Measurements from ENCODE around the gene FBRSL1.
"Not testable (repeated sequence)": the region's sequence is repeated elsewhere in the genome, so short reads cannot be mapped to it uniquely, and the experiment has no call there.

FBRSL1 gene

DNA sequence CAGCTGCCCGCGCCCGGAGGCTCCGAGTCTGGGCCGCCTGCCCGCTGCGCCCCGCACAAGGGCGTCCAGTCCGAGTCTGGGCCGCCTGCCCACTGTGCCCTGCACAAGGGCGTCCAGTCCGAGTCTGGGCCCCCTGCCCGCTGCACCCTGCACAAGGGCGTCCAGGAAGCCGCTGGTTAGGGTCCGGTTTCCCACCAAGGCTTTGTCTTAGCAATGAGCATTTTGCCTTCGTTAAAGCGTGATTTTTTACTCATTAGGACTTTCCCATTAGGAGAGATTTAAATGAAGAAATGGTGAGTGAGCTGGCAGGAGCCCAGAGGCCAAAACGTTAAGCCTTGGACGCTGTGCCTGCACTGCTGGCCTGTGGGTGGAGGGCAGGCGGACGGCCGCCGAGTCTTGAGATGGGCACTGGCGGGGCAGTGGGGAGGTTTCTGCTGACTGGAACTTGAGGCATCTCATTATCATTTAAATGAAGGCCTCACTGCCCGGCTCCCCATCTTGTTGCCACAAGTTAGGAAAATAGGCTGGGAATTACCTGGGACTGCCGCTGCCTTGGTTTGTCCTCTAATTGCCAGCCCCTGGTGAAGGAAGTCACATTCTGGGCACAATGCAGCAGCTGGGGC lies 36.0 kb downstream of the FBRSL1 start:
- DNase-seq (ENCODE audit: low read depth), result no peak

DNA sequence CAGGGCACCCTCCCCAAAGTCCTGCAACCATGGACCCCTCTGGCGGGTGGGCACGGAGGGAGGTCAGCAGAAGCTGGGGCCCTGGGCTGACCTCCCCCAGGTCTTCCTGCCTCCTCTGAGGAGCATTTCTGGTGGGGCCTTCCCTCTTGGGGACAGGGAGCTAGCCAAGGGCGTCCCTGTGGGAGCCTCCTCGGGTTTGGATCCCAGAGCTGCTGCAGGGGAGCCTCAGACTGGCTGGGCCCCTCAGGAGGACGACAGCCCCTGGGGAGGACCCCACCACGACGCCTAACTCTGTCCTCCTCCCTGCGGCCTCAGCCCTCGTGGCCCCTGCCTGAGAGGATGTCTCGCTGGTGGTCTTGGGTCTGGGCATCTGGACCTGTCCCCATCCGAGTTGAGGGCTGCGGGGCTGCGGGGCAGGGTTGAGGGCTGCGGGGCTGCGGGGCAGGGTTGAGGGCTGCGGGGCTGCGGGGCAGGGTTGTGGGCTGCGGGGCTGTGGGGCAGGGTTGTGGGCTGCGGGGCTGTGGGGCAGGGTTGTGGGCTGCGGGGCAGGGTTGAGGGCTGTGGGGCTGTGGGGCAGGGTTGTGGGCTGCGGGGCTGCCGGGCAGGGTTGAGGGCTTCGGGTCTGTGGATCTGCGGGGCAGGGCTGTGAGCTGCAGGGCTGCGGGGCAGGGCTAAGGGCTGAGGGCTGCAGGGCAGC lies 37.4 kb downstream of the FBRSL1 start:
- no peak for DNase-seq (ENCODE audit: low read depth)

DNA sequence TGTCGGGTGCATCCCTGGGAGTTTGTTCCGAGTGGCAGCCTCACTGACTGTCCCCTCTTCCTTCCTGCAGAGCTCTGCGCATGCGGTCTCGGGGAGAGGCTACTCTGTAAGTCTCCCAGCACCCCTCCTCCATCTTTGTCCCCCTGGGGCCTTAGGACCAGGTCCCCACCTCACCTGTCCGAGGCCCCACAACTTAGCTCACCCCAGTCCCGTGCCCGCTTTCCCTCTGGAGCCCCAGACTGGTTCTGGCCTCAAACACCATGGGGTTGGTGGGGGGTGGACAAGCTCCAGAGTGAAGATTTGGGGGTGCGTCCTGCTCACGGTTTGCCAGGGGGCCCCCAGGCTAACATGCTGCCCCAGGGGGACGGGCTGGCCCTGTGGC lies 37.9 kb downstream of the FBRSL1 start:
- no peak for DNase-seq (ENCODE audit: low read depth)

DNA sequence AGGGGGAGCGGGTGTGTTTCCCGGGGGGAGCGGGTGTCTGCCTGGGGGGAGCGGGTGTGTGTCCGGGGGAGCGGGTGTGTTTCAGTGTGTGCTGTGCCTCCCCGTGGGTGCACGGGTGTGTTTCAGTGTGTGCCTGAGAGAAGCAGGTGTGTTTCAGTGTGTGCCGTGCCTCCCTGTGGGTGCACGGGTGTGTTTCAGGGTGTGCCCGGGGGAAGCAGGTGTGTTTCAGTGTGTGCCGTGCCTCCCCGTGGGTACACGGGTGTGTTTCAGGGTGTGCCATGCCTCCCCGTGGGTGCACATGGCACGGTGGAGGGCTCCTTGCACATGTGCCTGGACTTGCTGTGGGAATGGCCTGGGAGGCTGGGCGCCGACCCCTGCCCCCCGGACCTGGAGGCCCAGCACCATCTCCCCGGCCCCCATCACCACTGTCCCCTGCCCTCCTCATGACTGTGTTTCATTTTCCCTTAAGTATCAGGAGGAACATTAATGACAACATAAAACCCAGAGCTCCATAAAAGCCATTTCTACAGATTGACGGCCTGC lies 38.7 kb downstream of the FBRSL1 start:
- no peak for DNase-seq (ENCODE audit: low read depth)

DNA sequence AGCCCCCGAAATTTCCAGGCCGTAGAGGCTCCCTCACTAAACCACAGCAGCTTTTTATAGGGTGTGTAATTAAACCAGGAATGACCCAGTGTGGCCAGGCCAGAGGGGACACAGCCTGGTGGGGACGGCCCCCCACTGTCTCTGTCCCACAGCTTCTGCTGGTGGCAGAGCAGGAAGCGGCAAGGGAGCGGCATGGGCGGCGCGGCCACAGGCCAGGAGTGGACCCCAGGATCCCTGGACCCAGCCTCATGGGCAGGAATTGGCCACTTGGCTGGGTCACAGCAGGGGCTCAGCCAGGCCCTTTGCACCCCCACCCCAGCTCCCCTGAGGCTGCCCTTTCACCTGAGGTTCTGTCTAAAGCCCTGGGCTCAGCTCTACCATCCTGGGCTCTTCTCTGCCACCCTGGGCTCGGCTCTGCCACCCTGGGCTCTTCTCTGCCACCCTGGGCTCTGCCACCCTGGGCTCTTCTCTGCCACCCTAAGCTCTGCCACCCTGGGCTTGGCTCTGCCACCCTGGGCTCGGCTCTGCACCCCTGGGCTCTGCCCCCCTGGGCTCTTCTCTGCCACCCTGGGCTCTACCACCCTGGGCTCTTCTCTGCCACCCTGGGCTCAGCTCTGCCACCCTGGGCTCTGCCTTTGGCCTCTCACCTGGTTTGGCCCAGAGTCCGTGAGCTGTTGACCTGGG lies 39.3 kb downstream of the FBRSL1 start:
- DNase-seq (ENCODE audit: low read depth), result no peak

DNA sequence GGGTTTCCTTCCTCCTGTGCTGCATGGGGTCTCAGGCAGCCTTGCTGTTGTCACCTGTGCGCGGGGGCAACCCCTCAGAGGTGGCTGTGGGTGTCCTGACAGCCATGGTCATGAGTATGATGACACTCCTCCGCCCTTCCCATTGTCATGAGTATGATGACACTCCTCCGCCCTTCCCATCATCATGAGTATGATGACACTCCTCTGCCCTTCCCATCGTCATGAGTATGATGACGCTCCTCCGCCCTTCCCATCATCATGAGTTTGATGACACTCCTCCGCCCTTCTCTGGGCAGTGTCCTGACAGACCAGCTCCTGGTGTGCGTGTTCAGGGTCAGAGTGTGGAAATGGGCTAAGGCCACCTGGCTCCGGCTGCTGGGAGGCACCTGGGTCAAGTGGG lies 40.0 kb downstream of the FBRSL1 start:
- DNase-seq (ENCODE audit: low read depth), result no peak

DNA sequence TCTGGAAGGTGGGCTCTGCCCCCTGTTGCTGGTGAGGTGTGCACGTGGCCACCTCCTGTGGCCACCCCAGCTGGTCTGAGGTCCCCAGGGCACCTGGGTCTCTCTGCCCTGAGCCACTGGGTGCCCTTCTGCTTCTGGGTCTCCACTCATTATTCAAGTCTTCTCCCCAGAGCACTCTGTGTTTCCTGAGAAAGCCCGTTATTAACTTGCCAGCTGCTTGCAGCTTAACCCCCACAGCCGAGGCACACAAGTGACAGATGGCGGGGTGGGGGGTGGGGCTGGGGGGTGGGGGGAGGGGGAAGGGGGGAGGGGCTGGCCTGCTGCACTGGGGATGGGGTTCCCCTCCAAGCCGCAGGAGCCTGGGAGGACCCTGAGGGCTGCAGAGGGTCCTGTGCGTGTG lies 40.5 kb downstream of the FBRSL1 start:
- no peak for DNase-seq (ENCODE audit: low read depth)

DNA sequence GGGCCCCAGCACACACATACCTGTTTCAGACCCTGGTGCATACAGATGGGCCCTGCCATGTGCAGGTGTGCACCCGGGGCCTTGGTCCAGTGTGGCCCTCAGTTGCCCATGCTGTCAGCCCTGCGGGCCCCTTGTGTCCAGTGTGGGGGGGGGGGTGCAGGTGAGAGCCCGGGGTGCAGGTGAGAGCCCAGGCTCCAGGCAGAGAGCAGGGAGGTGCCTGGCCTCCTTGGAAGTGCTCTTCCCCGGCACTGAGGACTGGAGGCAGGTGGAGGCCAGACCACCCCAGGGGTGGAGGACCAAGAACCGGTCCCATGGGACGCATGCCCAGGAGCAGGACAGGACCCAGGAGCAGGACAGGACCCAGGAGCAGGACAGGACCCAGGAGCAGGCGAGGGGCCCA lies 40.9 kb downstream of the FBRSL1 start:
- no peak for DNase-seq (ENCODE audit: low read depth)

DNA sequence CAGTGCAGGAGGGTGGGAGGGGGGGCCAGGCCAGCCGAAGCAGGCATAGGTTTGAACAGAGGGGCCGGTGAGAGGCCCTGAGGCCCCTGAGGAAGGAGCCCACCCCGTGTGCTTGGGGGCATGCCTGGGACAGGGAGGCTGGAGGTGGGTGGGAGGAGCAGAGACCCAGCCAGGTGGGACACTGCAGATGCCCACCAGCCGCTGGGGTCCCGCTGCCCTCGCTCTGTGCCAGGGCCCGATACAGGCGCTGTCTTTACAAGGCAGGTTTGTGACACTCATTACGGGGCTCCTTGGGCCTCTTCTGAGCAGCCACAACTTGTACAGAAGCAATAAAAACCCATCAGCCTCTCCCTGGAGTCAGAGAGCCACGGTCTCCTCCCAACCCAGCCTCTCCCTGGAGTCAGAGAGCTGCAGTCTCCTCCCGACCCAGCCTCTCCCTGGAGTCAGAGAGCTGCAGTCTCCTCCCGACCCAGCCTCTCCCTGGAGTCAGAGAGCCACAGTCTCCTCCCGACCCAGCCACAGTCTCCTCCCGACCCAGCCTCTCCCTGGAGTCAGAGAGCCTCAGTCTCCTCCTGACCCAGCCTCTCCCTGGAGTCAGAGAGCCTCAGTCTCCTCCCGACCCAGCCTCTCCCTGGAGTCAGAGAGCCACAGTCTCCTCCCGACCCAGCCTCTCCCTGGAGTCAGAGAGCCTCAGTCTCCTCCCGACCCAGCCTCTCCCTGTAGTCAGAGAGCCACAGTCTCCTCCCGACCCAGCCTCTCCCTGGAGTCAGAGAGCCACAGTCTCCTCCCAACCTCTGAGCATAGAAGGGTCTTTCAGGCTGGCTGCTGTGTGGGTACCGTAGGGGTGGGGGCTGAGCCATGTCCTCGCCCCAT lies 43.0 kb downstream of the FBRSL1 start:
- not testable (repeated sequence) for DNase-seq (ENCODE audit: low read depth)

DNA sequence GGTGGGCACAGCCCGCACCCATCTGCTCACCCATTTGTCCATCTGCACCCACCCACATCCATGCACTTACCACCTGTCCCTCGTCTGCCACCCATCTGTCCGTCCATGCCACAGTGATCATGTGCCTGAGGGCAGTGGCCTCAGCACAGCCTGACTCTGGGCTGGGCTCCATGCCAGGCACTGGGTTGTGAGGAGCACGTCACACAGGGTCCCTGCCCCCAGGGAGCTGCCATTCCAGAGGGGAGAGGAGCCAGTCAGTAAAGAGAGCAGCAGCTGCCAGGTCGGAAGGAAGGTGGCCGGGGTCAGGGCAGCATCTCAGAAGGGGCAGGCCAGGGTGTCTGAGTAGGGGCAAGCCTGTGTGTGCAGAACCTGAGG lies 43.6 kb downstream of the FBRSL1 start:
- DNase-seq (ENCODE audit: low read depth), result no peak

DNA sequence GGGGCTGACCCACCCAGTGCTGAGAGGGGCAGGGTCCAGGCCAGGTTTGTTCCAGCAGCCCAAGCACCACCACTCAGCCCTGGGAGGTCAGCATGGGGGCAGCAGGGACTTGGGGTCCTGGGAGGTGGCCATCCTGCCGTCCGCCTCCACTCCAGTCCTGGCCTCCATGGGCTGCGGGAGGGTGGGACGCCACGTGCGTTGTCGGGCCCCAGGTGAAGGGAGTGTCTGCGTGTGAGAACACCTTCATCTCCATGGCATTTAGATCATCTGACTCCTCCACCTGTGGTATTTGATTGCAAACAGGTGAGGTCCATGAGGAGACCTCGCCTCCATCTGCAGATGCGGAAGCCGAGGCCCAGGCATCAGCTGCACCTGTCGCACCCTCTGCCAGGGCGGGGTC lies 44.1 kb downstream of the FBRSL1 start:
- DNase-seq (ENCODE audit: low read depth), result no peak

DNA sequence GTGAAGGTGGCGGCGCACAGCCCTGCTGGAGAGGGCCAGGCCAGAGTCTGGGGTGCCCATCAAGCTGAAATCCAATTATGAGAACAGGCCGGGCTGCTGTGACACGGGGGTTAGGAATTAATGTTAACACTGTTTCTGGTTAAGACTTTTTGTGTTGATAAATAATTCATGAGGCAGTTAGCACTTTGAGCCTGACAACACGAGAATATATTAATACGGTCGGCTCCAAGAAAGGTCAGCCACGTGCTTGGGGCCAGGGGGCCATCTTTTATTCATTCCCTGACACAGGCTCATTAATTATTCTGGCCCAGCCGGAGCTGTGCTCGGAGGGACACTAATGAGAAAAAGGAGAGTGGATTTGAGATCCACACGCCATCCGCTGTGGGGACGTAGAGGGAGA lies 45.1 kb downstream of the FBRSL1 start:
- no peak for DNase-seq (ENCODE audit: low read depth)

DNA sequence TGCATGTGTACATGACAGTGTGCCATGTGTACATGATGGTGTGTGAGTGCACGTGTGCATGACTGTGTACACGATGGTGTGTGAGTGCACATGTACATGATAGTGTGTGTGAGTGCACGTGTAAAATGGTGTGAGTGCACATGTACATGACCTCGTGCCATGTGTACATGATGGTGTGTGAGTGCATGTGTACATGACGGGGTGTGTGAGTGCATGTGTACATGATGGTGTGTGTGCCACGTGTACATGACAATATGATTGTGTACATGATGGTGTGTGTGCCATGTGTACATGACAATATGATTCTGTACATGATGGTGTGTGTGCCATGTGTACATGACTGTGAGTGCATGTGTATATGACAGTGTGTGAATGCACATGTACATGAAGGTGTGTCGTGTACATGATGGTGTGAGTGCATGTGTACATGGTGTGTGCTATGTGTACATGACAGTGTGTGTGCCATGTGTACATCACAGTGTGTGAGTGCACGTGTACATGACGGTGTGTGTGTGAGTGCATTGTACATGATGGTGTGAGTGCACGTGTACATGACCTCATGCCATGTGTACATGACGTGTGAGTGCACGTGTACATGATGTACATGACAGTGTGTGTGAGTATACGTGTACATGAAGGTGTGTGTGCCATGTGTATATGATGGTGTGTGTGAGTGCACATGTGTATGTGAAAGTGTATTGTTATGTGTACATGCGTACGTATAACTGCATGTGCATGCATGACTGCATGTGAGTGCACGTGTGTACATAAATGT lies 46.3 kb downstream of the FBRSL1 start:
- no peak for DNase-seq (ENCODE audit: low read depth)

DNA sequence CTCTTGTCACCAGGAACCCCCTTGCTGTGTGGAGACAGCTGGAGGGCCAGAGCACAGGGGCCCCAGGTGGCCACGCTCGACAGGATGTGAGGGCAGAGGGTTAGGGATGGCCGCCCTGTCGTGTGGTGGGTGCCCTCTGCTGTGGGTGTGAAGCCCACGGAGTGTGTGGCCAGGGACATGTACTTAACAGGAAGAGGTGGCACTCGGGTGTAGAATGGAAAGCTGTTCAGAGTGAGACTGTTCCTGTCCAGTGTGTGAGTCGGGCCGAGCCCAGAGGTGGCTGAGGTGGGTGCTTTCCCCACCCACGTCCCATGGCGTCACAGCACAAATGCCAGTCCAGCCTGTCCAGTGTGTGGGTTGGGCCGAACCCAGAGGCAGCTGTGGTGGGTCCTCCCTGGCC lies 47.1 kb downstream of the FBRSL1 start:
- DNase-seq (ENCODE audit: low read depth), result no peak

DNA sequence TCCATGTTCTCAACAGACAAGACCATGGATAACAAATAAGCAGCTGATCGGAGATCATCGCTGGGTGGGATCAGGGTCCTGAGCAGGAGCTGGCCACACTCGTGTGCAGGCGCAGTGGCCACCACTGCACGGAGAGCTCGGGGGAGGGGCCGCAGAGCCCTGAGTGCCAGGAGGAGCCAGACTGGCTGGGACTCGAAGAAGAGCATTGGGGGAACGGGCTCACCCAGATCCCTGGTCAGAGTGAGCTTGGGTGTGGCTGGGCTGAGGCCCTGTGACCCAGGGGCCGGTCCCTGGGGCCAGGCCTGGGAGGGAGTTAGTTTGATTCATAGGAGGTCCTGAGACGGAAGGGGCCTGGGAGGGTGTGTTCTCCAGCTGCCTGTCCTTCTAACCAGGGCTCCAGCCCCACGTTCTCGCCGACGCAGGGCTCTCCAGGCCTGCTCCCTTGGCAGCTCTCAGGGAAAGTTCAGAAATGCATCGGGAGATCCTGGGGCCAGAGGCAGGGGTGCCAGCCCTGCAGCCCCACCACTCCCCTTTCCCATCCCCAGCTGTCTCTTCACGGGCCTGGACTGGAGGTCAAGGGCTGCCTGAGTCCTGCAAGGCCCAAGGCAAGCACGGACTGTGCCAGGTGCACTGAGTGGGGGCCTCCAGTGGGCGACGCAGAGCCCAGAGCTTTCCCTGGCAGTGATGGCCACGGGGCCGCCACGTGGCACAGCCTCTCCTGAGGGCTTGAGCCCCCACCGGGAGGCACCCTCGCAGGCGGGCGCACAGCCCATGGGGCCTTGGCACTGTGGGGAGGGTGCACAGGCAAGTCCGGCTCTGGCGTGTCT lies 48.1 kb downstream of the FBRSL1 start:
- DNase-seq (ENCODE audit: low read depth), result no peak

DNA sequence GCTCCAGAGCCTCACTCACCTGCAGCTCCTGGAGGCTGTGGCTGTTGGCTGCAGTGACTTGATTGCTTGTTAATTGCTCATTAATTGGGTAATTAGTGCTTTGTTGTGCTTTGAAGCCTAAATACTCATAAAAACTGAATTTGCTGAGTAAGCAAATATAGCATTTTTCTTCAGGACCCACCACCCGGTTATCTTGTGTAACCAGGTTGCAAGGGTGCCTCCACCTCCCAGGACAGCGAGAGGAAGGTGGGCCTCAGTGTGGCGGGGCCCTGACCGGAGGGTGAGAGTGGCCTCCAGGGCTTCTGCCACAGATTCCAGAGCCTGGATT lies 48.7 kb downstream of the FBRSL1 start:
- DNase-seq (ENCODE audit: low read depth), result no peak

DNA sequence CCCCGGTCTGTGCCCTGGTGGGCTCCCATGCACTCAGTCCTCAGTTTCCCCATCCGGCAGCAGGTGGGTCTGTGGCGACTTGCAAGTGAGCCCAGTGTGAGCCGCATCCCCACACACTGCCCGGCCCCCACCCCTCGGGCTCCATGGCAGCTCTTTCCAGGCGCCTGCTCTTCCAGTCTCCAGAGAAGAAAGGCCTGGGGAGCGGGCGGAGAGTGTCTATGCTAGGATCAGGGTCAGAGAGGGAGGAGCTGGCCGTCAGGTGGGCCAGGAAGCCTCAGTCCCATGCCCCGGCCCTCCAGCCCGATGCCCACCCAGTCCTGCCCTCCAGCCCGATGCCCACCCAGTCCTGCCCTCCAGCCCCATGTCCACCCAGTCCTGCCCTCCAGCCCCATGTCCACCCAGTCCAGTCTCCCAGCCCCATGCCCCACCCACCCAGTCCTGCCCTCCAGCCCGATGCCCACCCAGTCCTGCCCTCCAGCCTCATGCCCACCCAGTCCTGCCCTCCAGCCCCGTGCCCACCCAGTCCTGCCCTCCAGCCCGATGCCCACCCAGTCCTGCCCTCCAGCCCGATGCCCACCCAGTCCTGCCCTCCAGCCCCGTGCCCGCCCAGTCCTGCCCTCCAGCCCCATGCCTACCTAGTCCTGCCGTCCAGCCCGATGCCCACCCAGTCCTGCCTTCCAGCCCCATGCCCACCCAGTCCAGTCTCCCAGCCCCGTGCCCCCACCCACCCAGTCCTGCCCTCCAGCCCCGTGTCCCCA lies 49.2 kb downstream of the FBRSL1 start:
- DNase-seq (ENCODE audit: low read depth), result no peak

DNA sequence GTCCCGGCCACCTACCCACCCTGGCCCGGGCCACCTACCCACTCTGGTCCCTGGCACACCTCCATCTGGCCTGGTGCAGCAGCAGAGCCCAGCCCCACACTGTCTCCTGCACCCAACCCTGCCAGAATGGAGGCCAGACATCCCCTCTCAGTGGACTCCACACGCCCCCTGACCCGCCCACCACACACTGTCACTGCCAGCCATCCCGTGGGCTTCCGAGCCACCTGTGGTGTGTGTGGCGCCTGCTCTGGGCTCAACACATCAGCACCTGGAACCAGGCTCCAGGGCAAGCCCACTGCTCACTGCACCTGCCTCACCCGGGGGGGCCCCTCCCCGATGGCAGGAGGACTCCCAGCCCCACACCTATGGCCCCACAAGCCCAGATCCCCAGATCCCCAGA lies 50.5 kb downstream of the FBRSL1 start:
- DNase-seq (ENCODE audit: low read depth), result no peak

DNA sequence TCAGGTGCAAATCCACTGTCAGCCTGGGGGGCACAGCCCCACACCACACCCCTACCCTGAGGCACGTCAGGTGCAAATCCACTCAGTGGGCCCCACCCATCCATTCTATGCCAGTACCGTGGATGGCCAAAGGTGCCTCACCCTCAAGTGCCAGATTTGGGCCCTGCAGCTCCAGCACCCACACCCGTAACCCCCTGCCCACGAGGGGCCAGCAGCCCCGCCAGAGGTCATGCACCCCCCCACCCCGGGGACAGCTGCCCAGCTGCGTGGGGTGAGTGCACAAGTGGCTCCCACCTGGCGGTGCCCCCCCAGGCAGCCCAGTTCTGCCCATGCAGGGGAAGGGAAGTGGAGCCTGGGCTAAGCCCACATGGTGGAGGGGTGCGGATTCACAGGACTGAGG lies 51.2 kb downstream of the FBRSL1 start:
- DNase-seq (ENCODE audit: low read depth), result no peak

DNA sequence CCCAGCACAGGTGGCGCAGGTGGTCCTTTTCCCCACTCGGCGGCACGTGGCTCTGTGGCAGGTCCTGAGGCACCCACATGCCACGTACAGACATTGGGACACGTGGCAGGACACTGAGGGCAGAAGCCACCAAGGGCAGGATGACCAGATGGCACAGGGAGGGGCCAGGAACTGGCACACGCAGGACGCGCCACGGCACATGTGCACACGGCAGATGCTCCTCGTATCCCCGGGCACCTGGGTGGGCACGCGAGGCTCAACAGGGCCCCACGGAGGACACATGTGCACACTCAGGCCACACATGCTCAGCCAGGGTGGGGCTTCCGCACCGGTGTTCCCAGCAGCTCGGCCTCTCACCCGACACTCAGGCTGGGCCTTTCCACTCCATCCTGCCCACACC lies 52.0 kb downstream of the FBRSL1 start:
- no peak for DNase-seq (ENCODE audit: low read depth)

Measured in GM04504 (cell line).